ENCODE data around the gene TMPRSS3.

DNA sequence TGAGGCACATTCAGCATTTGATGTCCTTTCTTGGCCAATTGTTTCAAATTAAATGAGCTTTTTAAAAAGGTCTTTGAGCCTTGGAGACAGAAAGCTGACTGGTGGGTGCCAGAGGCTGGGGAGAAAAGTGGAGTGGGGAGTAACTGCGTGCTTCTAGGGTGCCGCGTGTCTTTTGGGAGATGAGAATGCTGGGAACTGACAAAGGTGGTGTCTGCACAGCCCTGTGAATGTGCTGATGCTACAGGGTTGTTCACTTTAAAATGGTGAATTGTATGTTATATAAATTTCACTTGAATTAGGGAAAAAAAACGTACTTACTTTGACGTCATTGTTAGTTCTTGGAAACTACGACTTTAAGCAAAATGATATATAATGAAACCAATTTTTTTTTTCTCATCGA, 21.4 kb downstream of the TMPRSS3 start:
- TF ChIP-seq ZNF274 (IDR thresholded peaks at IDR 0.05; ENCODE audit: low read depth, low read length) (no peak), YY1 (IDR thresholded peaks at IDR 0.05; ENCODE audit: insufficient read depth, insufficient read length) (no peak)

Data from NT2/D1 (cell line).